GM19467 (cell line): ENCODE measurements around the gene PLD4.

ENCODE experiments used
- ATAC-seq: cut with Tn5 transposase; IDR thresholded peaks from one replicate; pipeline ENCODE4 v1.9.1; 2021; ENCODE audit warnings: mild to moderate bottlenecking, moderate library complexity; ENCODE audit not compliant: unreplicated experiment

PLD4 gene

DNA sequence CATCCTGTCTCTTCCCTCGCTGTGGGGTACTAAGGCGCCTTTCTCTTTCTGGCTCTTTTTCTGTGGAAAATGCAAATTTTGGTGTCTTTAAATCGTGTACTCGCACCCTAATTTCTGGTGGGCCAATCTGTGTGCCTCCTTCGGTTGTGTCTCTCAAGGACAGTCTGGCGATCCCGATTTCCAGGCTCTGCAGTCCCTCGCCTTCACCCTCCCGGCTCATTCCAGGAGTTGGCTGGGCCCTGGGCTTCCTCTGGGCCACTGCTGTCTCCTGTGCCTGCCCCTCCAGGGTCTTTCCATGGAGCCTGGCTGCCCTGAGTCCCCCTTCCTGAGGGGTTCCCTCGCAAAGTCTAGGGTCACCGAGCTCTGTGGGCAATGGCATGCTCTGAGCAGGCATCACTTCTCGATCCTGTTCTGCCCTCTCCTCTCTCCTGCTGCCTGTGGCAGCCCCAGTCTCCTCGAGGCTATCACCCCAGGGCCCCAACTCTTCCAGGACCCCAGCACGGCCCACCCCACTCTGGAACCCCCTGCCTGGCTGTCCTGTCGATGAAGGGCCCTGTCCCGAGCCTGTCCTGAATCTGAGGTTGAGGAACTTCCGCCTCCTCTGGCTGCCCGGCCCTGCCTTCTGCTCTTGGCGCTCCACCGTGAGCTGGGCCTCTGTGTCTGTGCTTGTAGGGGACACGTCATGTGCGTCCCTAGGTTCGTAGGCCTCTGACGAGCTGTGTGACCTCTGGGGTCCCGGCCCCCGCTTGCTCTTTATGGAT is 29.4 kb downstream of the PLD4 start:
- no peak for ATAC-seq

- ATAC-seq = no peak
These were observed 30.2 kb downstream of the PLD4 start for GRCh38 chr14:104954746-104955395.

DNA sequence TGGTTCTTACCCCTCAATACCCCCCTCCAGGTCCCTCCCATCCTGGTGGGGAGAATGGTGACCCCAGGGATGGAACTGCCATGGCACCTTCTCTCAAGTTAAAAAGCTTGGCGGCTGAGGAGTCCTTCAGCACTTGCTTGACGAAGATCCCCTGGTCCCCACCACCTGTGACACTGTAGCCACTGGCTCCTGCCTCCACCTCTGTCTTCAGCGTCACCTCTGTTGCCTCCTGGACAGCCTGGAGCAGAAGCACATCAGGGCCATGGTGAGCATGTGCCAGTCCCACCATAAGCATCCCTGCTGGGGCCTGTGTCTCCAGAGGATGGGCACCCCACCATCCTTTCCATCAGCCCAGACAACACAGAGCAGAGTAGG is 30.7 kb downstream of the PLD4 start:
- ATAC-seq = no peak

DNA sequence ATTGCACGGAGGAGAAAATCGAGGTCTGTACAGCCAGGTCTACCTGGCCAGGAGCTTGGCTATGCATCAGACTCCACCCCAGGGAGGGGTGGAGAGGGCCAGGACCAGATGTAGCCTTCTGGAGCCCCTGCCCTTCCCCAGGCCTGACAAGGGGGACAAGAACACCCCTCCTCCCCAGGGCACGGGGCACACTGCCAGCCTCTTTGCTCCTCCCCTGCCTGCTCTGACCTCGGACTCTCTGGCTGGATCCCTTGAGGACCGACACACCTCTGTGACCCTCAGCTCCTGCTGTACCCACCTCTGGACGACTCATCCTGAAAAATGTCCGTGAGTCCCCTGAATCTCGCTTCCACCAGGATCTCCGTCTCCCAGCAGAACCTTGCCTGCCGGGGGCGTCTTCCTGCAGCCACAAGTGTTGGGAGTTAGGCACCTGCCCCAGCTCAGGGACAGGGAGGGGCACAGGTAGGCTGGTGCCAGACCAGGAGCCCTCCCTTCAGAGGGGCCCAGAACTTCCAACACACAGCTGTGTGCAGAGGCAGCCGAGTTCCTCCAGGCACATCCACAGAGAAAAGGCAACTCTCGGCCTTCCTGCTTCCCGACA is 31.7 kb downstream of the PLD4 start:
- ATAC-seq = no peak

DNA sequence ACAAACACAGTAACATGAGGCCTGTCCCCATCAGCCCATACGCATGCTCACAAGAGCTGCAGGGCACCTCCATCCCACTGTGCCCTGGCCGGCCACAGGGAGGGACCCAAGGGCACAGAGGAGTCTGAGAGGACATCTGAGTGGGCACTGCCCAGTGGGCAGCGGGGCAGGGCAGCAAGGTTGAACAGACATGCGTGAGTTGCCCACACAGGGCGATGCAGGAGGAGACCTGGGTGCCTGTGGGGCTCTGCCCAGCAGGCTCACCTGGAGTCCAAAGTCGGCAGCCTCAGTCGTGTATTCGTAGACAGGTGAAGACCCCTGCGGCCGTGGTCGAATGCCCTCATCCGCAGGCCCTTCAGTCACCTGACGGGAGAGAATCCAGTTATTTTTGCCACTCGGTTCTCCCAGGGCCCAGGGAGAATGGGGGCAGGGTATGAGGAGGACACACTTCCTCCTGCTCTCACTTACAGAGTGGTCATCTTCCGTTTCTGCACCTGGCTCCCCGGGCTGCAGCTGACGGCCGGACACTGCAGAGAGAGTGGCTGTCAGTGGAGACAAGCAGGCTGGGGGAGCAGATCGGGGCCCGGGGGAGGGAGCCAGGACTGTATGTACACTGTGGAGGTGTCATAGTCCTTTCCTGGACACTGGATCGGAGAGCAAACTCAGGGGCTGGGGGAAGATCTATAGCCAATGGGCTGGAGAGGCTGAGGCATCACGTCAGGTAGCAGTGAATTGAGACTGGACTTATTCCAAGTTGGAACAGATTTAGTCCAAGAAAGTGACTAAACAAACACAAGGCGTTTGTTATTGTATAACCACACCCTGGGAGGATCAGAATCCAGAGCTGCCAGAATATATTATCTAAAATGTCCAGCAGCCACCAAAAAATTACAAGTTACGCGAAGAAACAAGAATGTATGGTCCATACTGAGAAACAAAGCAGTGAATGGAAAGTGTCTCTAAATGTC is 32.8 kb downstream of the PLD4 start:
- ATAC-seq = no peak

GRCh38 chr14:104964546-104964945 is 39.9 kb downstream of the PLD4 start:
- ATAC-seq = no peak

DNA sequence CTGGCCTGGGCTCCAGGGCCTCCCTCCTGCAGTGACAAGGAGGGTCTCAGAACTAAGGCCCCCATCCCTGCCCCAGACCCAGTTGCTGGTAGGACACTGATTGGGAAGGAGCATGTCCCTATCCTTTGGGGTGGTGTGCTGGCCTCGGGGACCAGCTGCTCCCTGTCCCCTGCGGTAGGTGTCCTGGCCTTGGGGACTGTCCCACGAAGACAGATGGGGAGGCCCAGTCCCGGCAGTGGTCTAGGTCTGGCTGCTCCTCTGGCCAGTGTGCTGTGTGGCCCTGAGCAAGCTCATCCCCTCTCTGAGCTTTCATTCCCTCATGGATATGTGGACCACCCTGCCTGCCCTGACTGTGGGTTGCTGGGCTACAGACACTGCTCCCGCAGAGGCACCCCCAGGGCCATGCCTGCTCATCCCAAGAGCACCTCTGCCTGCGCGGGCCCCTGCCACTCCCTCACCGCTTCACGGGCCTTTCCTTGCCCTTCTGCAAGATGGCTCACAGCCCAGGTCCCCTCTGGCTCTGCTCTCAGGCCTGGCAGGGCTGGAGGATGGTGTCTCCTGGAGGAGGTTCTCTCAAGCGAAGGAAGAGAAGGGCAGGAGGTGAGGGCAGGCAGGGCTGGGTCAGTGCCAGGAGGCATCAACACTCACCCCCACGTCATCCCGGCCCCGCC is 41.0 kb downstream of the PLD4 start:
- ATAC-seq = no peak

DNA sequence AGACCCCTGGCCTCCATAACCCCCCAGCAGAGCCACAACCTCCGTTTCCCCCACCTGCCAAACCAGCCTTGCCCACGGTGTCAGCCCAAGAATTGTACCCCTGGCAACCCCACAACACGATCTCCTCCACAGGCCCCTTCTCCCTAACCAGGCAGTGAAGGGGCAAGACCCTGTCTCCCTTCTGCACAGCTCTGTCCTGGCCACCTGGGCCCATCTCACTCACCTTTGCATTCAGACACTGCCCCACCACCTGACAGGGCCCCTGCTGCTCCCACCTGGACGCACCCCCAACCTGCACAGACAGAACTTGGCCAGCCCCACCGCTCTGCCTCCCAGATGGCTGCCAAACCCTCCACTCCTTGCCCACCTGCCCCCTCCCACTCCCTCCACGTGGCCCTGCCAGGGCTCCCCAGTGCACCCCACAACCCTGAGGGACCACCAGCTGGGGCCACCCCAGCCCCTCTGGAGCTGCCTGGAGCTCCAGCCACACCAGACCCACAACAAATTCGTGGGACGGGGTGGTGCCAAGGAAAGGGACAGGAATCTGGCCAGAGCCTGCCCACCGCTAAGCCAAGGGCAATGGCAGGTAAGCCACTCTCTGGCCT is 41.7 kb downstream of the PLD4 start:
- no peak for ATAC-seq

- ATAC-seq = no peak
These were observed 42.3 kb downstream of the PLD4 start for GRCh38 chr14:104966981-104967385.

DNA sequence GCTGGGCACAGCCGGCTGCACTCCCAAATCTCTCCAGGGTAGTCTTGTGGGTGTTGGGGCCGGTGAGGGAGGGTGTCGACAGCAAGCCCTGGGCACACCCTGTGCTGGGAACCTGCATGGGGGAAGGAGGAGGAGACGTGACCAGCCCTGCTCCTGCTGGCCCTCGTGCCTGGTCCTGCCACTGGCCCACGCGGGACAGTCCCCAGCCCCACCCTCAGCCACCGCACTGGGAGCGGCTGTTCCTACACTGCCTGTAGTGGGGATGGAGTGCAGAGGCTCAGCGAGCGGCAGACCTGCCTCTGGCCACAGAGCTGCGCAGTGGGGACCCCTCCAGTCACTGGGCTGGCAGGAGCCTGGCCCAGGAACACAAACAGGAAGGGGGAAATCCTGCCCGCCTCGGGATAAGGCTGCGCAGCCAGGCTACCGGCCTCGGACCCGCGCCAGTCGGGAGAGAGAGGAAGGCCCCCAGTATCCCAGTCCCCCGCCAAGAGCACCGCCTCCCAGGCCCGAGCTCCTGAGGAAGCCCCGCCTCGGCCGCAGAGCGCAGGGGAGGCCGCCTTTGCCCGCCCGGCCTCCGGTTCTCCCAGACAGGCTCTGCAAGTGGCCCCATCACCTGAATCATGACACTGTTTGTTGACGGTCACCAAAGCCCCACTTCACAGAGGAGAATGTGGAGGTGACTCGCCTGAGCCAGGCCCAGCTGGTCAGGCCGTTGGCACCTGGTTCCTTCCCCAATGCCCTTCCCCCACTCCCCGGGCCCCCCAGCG is 42.9 kb downstream of the PLD4 start:
- no peak for ATAC-seq

GRCh38 chr14:104968153-104968527 is 43.5 kb downstream of the PLD4 start:
- no peak for ATAC-seq

- no peak for ATAC-seq
These were observed 44.1 kb downstream of the PLD4 start for GRCh38 chr14:104968541-104969401.

DNA sequence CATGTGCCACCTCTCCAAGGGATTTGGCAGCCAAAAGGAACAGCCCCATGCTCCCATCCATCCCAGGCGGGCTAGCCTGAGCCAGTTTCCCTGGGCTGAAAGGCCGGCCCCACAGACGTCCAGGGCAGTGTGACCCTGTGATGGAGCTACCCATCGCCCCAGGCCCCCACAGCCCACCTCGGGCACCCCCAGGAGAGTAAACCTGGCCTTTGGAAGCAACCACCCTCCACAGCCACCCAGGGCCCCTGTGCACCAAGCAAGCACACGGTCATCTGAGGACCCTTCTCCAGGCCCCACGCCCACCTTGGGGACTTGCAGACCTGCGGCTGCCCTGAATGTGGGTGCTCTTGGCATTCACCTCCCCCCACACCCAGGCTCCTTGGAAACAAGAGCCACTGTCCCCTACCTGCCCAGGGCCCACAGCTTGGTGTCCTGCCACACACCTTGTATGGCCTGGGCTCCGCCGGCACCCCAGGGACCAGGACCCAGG is 45.1 kb downstream of the PLD4 start:
- ATAC-seq = no peak

DNA sequence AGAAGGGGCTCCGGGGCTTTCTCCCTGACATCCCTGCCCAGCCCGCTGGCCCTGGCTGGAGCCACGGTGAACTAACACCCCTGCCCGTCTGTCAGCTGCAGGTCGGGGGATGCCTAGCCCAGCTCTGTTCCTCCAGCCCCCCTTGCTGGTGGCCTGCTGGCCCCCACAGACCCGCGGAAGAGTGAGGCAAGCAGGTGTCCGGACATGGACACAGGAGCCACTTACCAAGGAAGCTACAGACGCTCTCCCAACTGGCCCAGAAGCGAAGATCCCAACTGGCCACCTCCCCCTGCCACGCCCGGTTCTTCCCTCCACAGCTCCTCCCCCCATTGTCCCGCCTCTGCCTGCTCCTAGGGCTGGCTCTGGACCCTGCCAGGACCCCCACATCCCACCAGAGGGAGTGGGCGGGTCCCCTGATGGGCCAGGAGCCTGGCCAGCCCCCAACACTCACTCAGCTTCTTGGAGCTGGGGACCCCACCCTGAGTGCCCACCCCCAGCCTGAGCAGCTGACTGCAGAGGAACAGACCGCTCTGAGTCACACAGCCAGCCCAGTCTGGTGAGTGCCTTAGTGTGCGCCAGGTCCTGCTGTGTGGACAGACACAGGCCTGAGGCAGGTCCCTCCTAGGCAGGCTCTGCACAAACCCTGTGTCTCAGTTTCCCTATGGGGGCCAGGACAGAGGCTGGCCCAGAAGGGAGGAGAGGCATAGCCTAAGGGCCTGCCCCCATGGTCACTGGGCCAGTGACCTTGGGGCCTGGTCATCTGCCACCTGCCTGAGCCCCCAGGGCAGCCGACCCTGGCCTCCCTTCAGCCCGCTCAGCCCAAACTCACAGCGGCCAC is 45.8 kb downstream of the PLD4 start:
- no peak for ATAC-seq

- ATAC-seq = no peak
These were observed 47.0 kb downstream of the PLD4 start for GRCh38 chr14:104971447-104972240.

- ATAC-seq = no peak
These were observed 47.8 kb downstream of the PLD4 start for GRCh38 chr14:104972301-104973134.
